Activated T-helper 17 cell treated with anti-CD3 and anti-CD28 coated beads, Interleukin-2, amount 50 U/mL, for 72 hours (primary cell): Measurements from ENCODE around the gene AGAP1. TPM values are rescaled to one million over a fixed set of nuclear protein-coding genes. Genes with fewer than 3 reads are reported as not detected.

Experiments used
- ATAC-seq: fragments of 150-1000 bp; cut with Tn5 transposase; replicated peaks from 2 replicates; pipeline ENCODE4 v1.10.0; 2021; ENCODE audit warnings: mild to moderate bottlenecking, moderate library complexity
- H3K27ac Mint-ChIP-seq: one replicate; pipeline ENCODE4 v1.8.0; 2022; ENCODE audit warnings: mixed read lengths
- H3K27me3 Mint-ChIP-seq: one replicate; pipeline ENCODE4 v1.8.0; 2022; ENCODE audit warnings: mixed read lengths
- H3K36me3 Mint-ChIP-seq: one replicate; pipeline ENCODE4 v1.8.0; 2022; ENCODE audit warnings: low read depth, mild to moderate bottlenecking, mixed read lengths
- H3K4me1 Mint-ChIP-seq: one replicate; pipeline ENCODE4 v1.8.0; 2022; ENCODE audit warnings: mixed read lengths
- H3K4me3 Mint-ChIP-seq: one replicate; pipeline ENCODE4 v1.8.0; 2022; ENCODE audit warnings: mild to moderate bottlenecking, mixed read lengths
- H3K9me3 Mint-ChIP-seq: one replicate; pipeline ENCODE4 v1.8.0; 2022; ENCODE audit warnings: mixed read lengths
- total RNA-seq, 2 donors: library from RNA; stranded (reverse); gene quantifications; one replicate each; pipeline ENCODE4 v1.2.3, GENCODE V29; 2022

AGAP1 gene
- total RNA-seq, 2 donors from 2014 or later: 2.2 to 5.3 TPM

GRCh38 chr2:235498541-235498940 lies 4.7 kb downstream of the AGAP1 start:
- H3K4me3 Mint-ChIP-seq: no peak overlapping the region
- ATAC-seq: no peak
- no peaks in the 10 kb centered on the region for H3K9me3 Mint-ChIP-seq
- peaks cover 9% of the 10 kb centered on the region for H3K4me1 Mint-ChIP-seq
- no peaks in the 10 kb centered on the region for H3K36me3 Mint-ChIP-seq
- peaks cover 45% of the 10 kb centered on the region for H3K27me3 Mint-ChIP-seq
- no peak overlapping the region for H3K27ac Mint-ChIP-seq

- Mint-ChIP-seq H3K9me3 (no peaks in the 10 kb centered on the region), H3K27ac (no peak overlapping the region), H3K27me3 (peaks cover 45% of the 10 kb centered on the region), H3K4me1 (peaks cover 9% of the 10 kb centered on the region), H3K36me3 (no peaks in the 10 kb centered on the region), H3K4me3 (no peak overlapping the region)
- ATAC-seq: no peak
Measured at GRCh38 chr2:235498946-235499812, 5.3 kb downstream of the AGAP1 start.

- no peak for ATAC-seq
- H3K9me3 Mint-ChIP-seq: no peaks in the 10 kb centered on the region
- H3K27ac Mint-ChIP-seq: no peak overlapping the region
- H3K4me3 Mint-ChIP-seq: no peak overlapping the region
- peaks cover 9% of the 10 kb centered on the region for H3K4me1 Mint-ChIP-seq
- no peaks in the 10 kb centered on the region for H3K36me3 Mint-ChIP-seq
- H3K27me3 Mint-ChIP-seq: peaks cover 52% of the 10 kb centered on the region
Measured at GRCh38 chr2:235500110-235500760, 6.4 kb downstream of the AGAP1 start.

GRCh38 chr2:235500761-235501672 lies 7.2 kb downstream of the AGAP1 start:
- Mint-ChIP-seq H3K9me3 (no peaks in the 10 kb centered on the region), H3K36me3 (no peaks in the 10 kb centered on the region), H3K27me3 (peaks cover 50% of the 10 kb centered on the region), H3K27ac (no peak overlapping the region), H3K4me3 (peak overlapping the region; percentile 29), H3K4me1 (peaks cover 9% of the 10 kb centered on the region)
- peak; percentile 76 for ATAC-seq

GRCh38 chr2:235501673-235502031 lies 7.8 kb downstream of the AGAP1 start:
- Mint-ChIP-seq H3K27ac (no peak overlapping the region), H3K27me3 (peaks cover 44% of the 10 kb centered on the region), H3K4me3 (peak overlapping the region; percentile 29), H3K36me3 (no peaks in the 10 kb centered on the region), H3K4me1 (peaks cover 9% of the 10 kb centered on the region), H3K9me3 (no peaks in the 10 kb centered on the region)
- ATAC-seq: no peak

- Mint-ChIP-seq H3K4me3 (no peak overlapping the region), H3K27ac (no peak overlapping the region), H3K27me3 (peaks cover 43% of the 10 kb centered on the region), H3K4me1 (peaks cover 9% of the 10 kb centered on the region), H3K36me3 (no peaks in the 10 kb centered on the region), H3K9me3 (no peaks in the 10 kb centered on the region)
- ATAC-seq: no peak
Measured at GRCh38 chr2:235502336-235502735, 8.5 kb downstream of the AGAP1 start.

GRCh38 chr2:235504441-235505180 lies 10.8 kb downstream of the AGAP1 start:
- H3K27ac Mint-ChIP-seq: no peak overlapping the region
- peaks cover 36% of the 10 kb centered on the region for H3K27me3 Mint-ChIP-seq
- H3K36me3 Mint-ChIP-seq: no peaks in the 10 kb centered on the region
- H3K4me3 Mint-ChIP-seq: no peak overlapping the region
- ATAC-seq: no peak
- peaks cover 9% of the 10 kb centered on the region for H3K4me1 Mint-ChIP-seq
- no peaks in the 10 kb centered on the region for H3K9me3 Mint-ChIP-seq

- no peaks in the 10 kb centered on the region for H3K9me3 Mint-ChIP-seq
- no peaks in the 10 kb centered on the region for H3K36me3 Mint-ChIP-seq
- peaks cover 9% of the 10 kb centered on the region for H3K4me1 Mint-ChIP-seq
- H3K4me3 Mint-ChIP-seq: no peak overlapping the region
- H3K27me3 Mint-ChIP-seq: peaks cover 37% of the 10 kb centered on the region
- no peak overlapping the region for H3K27ac Mint-ChIP-seq
- ATAC-seq: no peak
Measured at GRCh38 chr2:235505181-235505741, 11.4 kb downstream of the AGAP1 start.

- Mint-ChIP-seq H3K4me3 (no peak overlapping the region), H3K4me1 (peaks cover 6% of the 10 kb centered on the region), H3K9me3 (no peaks in the 10 kb centered on the region), H3K27me3 (peaks cover 37% of the 10 kb centered on the region), H3K36me3 (no peaks in the 10 kb centered on the region), H3K27ac (no peak overlapping the region)
- ATAC-seq: no peak
Measured at GRCh38 chr2:235506291-235506996, 12.6 kb downstream of the AGAP1 start.

- Mint-ChIP-seq H3K27ac (no peak overlapping the region), H3K27me3 (peaks cover 30% of the 10 kb centered on the region), H3K36me3 (no peaks in the 10 kb centered on the region), H3K4me1 (no peaks in the 10 kb centered on the region), H3K4me3 (no peak overlapping the region), H3K9me3 (no peaks in the 10 kb centered on the region)
- ATAC-seq: no peak
Measured at GRCh38 chr2:235506997-235507615, 13.3 kb downstream of the AGAP1 start.

- no peak for ATAC-seq
- Mint-ChIP-seq H3K4me3 (no peak overlapping the region), H3K36me3 (no peaks in the 10 kb centered on the region), H3K4me1 (no peaks in the 10 kb centered on the region), H3K27me3 (peaks cover 22% of the 10 kb centered on the region), H3K9me3 (no peaks in the 10 kb centered on the region), H3K27ac (no peak overlapping the region)
Measured at GRCh38 chr2:235507928-235508327, 14.1 kb downstream of the AGAP1 start.

GRCh38 chr2:235508371-235509160 lies 14.7 kb downstream of the AGAP1 start:
- Mint-ChIP-seq H3K27ac (no peak overlapping the region), H3K4me3 (no peak overlapping the region), H3K4me1 (no peaks in the 10 kb centered on the region), H3K27me3 (peaks cover 21% of the 10 kb centered on the region), H3K9me3 (no peaks in the 10 kb centered on the region), H3K36me3 (no peaks in the 10 kb centered on the region)
- ATAC-seq: no peak
